AG20443 (cell line): ENCODE data around the gene CNOT4.
A peak's percentile ranks its signal among the peaks of the same experiment; 100 is the strongest.
"Not testable (repeated sequence)": the region's sequence is repeated elsewhere in the genome, so short reads cannot be mapped to it uniquely, and the experiment has no call there.

ENCODE experiments used
- DNase-seq: peaks from one replicate; pipeline ENCODE4 v3.0.0; 2012; ENCODE audit warnings: low spot score, mixed read lengths

The CNOT4 gene

GRCh38 chr7:135364206-135364605, 145.7 kb downstream of the CNOT4 start:
- DNase-seq: no peak

- DNase-seq: no peak
Measured at GRCh38 chr7:135362871-135363270, 147.0 kb downstream of the CNOT4 start.

GRCh38 chr7:135361788-135362187, 148.1 kb downstream of the CNOT4 start:
- no peak for DNase-seq

DNA sequence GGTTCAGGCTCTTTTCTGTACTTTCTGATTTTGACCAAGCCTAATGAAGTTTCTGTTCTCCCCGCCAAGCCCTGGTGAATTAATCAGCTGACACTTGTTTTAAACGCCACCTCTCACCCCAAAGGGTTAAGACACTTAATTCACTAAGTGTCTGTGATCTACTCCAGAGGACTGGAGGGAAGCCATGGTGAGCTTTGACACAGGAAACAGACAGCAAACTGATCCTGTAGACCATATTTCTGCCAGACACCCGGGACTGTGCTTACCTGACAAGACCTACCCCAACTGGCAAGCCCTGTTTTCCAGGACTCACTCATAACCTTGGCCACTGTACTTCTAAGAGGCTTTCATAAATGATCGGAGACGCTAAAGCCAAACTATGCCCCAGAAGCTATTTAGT, 150.3 kb downstream of the CNOT4 start:
- DNase-seq: no peak

GRCh38 chr7:135355377-135356048, 154.4 kb downstream of the CNOT4 start:
- DNase-seq: no peak

GRCh38 chr7:135353832-135354231, 156.1 kb downstream of the CNOT4 start:
- no peak for DNase-seq

GRCh38 chr7:135352285-135352684, 157.6 kb downstream of the CNOT4 start:
- no peak for DNase-seq

DNA sequence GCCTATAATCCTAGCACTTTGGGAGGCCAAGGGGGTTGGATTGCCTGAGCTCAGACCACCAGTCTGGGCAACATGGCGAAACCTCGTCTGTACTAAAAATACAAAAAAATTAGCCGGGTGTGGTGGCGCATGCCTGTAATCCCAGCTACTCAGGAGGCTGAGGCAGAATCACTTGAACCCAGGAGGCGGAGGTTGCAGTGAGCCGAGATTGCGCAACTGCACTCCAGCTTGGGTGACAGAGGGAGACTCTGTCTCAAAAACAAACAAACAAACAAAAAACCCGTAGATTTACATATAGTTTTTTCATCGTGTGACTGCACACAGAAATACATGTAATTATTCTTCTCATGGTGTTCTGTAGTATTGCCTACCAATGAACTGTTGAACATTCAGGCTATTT, 158.8 kb downstream of the CNOT4 start:
- DNase-seq: not testable (repeated sequence)

- DNase-seq: no peak
Measured at GRCh38 chr7:135349746-135350145, 160.2 kb downstream of the CNOT4 start.

DNA sequence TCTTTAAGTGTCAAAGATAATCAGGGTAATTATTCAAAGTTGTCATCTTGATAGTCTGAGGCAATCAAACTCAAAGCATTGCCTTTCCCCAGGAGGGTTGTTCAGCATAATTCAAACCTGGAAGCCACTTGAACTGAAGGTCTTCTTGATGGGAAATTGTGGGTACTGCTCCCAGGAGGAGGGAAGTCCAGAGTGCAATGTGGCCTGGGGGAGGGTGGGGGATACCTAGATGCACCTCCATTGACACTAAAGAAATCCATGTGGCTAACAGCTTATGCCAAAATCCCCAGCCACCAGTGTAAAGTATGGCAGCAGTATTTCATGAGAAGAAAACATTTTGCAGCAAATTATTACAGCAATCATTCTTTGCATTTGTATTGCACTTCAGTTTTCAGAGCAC, 161.4 kb downstream of the CNOT4 start:
- no peak for DNase-seq

DNA sequence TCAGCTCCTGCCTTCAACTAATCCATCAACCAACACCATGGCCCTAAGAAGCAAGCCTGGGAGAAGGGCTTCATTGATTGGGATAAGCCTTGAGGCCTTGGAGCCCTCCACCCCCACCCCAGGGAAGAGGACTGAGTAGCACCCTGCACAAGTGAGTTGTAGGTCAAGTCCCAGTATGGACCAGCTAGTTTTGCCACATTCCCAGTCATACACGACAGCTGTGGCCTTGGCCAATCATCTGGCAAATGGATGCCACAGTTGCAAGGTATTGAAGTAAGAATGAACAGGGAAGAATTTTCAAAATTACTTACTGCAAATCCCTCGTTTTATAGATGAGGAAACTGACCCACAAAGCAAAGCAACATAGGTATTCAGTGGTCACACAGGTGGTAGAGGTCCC, 166.5 kb downstream of the CNOT4 start:
- no peak for DNase-seq

DNA sequence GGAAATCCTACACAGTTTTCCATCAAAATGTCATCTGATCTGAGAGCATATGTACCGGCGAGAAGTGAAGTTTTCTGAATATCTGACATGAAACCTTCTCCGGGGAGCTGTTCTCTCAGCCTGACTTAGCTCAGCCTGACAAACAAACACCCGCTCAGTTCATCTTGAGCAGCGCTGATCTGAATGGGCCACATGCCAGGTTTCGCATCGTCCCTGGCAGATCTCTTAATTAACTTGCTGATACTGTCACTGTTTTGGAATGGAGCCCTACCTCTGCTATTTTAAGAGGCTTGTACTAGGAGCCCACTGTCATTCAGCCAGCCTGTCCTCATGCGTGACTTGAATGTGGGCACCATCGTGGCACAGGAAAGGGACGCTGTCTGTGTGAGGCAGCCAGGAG, 167.0 kb downstream of the CNOT4 start:
- DNase-seq: no peak

DNA sequence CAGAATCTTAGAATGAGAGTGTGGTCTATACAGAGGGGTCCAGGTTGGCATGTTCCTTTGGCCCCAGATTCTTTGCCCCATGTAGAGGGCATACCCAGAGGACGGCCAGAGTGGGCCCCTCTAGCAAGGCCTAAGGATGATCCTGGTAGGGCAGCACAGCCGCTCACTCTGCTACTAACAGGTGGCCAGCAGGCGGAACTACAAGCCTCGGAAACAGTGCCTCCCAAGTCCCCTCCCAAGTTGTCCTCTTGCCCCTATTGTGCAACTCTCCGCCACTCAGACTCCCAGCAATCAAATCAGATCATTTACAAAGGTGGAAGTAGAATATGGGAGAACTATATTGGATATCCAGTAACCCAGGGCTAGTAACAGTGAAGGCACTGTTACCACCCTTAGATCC, 168.9 kb downstream of the CNOT4 start:
- DNase-seq: no peak

DNA sequence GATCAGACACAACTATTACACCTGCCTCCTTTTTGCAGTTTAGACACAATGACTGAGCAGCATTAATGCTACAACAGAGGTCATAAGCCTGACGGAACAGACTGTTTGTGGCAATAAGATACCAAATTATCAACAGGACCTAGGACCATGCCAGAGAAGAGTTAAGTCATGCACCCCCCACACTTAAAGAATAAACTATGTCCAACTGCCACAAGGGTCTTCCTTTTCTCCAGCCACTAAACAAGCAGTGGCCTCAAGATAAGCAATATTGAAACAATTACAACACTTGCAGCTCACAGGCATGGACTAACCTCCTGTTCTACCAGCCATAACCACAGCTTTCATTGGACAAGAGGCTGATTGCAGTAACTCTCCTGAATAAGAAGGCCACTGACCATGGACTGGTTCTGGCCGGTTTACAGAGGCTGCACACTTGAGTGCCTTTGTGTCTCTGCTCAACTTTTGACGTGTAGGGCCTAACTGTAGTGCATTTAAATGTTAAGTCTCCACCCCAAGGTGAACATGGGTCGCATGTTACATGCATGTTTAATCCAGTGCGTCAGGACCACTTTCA, 171.8 kb downstream of the CNOT4 start:
- no peak for DNase-seq

DNA sequence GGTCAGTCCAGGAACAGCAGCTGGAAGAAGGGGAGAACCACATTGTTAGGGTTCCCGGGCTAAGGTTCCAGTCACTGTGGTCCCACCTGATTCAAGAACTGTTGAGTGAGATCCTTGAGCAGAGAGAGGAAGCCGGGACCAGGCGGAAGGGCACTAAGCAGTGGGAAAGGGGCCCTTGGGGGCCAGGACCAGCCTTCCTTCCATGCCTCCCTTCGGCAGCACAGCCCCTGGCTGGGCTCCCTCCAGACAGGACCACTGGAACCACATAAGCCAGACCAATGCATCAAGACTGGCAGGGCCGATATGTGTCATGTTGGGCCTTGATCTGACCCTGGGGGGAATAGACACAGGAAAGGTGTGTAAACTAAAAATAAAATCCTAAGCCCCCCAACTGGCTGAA, 172.4 kb downstream of the CNOT4 start:
- no peak for DNase-seq

- DNase-seq: peak; percentile 61
Measured at GRCh38 chr7:135335628-135336139, 174.2 kb downstream of the CNOT4 start.

- DNase-seq: no peak
Measured at GRCh38 chr7:135334830-135335543, 174.9 kb downstream of the CNOT4 start.

GRCh38 chr7:135333946-135334345, 176.0 kb downstream of the CNOT4 start:
- DNase-seq: no peak

GRCh38 chr7:135333200-135333599, 176.7 kb downstream of the CNOT4 start:
- no peak for DNase-seq

GRCh38 chr7:135330088-135330487, 179.8 kb downstream of the CNOT4 start:
- DNase-seq: no peak

DNA sequence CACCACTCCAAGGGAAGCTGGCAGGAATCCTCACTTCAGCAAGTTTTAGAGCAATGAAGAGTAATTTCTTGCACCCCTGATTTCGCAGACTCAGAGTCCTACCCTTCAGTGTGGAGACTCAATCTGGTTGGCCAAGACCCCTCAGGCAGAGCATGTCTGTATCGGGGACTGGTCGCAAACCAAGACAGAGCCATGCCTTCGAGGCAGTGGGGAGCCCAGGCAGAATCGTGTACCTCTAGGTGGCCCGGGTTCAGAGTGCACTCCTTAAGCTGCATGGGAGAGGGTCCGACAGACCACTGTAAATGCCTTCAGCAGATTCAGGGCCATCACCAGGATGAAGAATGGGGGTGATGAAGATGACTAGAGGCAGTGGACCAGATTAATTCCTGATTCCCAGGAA, 181.4 kb downstream of the CNOT4 start:
- DNase-seq: no peak

DNA sequence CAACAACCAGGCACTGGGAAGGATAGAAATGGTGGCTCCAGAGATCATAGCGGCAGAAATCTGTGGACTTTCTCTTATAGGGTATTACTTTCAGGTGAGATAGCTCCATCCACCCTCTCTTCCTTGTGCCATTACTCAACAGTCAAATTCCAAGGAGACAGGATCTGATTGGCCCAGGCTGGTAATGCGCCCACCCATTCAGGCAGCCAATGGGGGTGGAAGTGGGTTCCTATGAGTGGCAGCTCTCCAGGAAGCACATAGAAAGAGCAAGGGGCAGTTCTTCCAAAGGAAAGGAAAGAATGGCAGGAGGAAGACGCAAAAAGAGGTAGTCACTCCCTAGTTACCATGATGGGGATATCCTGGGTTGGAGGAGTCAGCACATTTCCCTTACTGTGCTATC, 181.8 kb downstream of the CNOT4 start:
- no peak for DNase-seq

- no peak for DNase-seq
Measured at GRCh38 chr7:135327458-135327857, 182.4 kb downstream of the CNOT4 start.
